ENCODE measurements around the gene IFI27L2. TPM values are rescaled to one million over a fixed set of nuclear protein-coding genes. Genes with fewer than 3 reads are reported as not detected.

The IFI27L2 gene
- total RNA-seq, 1 experiment from 2014 or later: 4.7 TPM

DNA sequence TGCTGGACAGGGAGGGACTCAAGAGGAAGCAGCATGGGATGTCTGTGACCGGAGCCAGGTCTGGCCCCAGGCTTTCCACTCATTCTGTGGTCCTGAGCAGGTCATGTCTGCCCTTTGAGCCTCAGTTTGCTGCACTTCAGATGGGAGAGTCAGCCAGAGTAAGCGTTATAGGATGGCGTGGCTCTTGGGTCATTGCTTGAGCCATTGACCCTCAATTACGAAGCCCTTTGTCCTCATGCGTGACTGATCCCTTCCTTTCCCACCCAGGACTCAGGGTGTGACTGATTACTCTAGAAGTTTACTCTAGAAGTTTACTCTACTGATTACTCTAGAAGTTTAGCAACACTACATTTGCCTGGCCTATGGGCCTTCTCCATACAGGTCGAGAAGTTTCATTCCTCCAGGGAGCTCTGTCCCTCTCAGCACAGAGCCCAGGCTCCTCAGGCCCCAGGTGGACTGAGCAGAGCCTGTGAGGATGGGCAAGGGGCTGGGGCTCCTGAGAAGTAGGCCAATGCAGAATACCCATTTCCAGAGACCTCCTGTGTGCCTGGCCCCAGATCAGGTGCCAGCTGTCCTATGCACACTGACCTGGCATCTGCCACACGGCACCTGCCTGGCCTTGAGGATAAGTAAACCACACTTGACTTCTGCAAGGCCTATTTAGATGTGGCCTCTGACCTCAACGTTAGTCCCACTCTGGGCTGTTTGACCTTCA, 26.5 kb downstream of the IFI27L2 start:
- CTCF ChIA-PET: no interaction called here
- BruUV-seq (replicated peaks): no TSS peak

DNA sequence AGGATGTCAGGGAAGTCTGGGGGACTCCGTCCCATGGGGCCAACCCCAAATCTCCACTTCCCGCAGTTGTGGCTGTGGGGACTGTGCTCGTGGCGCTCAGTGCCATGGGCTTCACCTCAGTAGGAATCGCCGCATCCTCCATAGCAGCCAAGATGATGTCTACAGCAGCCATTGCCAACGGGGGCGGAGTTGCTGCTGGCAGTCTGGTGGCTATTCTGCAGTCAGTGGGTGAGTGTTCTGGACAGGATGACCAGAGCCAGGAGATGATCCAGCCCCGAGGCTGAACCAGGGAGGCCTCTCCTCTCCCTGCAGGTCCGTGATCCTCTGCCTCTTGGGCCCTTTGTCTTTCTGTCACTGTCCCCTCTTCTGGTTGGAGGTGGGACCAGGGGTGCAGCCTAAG, 27.7 kb downstream of the IFI27L2 start:
- Mint-ChIP-seq H3K9me3 (ENCODE audit: unreplicated experiment) (no peaks in the 10 kb centered on the region), H3K27ac (ENCODE audit: unreplicated experiment) (no peak overlapping the region), H3K27me3 (ENCODE audit: insufficient read depth, unreplicated experiment) (no peaks in the 10 kb centered on the region), H3K4me3 (ENCODE audit: unreplicated experiment) (no peak overlapping the region), H3K36me3 (ENCODE audit: insufficient read depth, unreplicated experiment) (peaks cover 4% of the 10 kb centered on the region), H3K4me1 (ENCODE audit: low read depth, unreplicated experiment) (no peaks in the 10 kb centered on the region)
- Histone ChIP-seq H3K9me3 (no peaks in the 10 kb centered on the region), H3K36me3 (ENCODE audit: control insufficient read depth, insufficient read depth, low read length) (no peaks in the 10 kb centered on the region), H3K4me1 (no peaks in the 10 kb centered on the region), H3K4me3 (ENCODE audit: low read depth, low read length) (no peak overlapping the region), H3K27me3 (replicated peaks; ENCODE audit: control insufficient read depth, insufficient read depth, low read length) (no peaks in the 10 kb centered on the region)
- ChIA-PET POLR2A (no interaction called here), CTCF (interaction anchor here (0.6 kb wide), 1 partner anchor 25 kb away, joined by 3 read pairs; no protein-coding TSS in a partner anchor)
- no TSS peak for BruUV-seq (replicated peaks)
- no peak for DNase-seq
- TF ChIP-seq, protein P1, sequence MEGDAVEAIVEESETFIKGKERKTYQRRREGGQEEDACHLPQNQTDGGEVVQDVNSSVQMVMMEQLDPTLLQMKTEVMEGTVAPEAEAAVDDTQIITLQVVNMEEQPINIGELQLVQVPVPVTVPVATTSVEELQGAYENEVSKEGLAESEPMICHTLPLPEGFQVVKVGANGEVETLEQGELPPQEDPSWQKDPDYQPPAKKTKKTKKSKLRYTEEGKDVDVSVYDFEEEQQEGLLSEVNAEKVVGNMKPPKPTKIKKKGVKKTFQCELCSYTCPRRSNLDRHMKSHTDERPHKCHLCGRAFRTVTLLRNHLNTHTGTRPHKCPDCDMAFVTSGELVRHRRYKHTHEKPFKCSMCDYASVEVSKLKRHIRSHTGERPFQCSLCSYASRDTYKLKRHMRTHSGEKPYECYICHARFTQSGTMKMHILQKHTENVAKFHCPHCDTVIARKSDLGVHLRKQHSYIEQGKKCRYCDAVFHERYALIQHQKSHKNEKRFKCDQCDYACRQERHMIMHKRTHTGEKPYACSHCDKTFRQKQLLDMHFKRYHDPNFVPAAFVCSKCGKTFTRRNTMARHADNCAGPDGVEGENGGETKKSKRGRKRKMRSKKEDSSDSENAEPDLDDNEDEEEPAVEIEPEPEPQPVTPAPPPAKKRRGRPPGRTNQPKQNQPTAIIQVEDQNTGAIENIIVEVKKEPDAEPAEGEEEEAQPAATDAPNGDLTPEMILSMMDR (IDR thresholded peaks at IDR 0.05; ENCODE audit: insufficient read depth in 1 of 2, low read depth in 1 of 2, low read length in 1 of 2, severe bottlenecking in 1 of 2, unreplicated experiment in 1 of 2): no peak
- intact Hi-C loops (cut with micrococcal nuclease; ENCODE audit: unreplicated experiment): no loop called here

More for the DNA sequence above, 26.5 kb downstream of the IFI27L2 start:
- no peak for DNase-seq
- H3K4me1 ChIP-seq: no peaks in the 10 kb centered on the region
- H3K4me3 ChIP-seq (ENCODE audit: low read depth, low read length): no peak overlapping the region
- no peaks in the 10 kb centered on the region for H3K27me3 ChIP-seq (replicated peaks; ENCODE audit: control insufficient read depth, insufficient read depth, low read length)
- H3K36me3 ChIP-seq (ENCODE audit: control insufficient read depth, insufficient read depth, low read length): no peaks in the 10 kb centered on the region
- intact Hi-C loops (cut with micrococcal nuclease; ENCODE audit: unreplicated experiment): no loop called here
- H3K27ac Mint-ChIP-seq (ENCODE audit: unreplicated experiment): no peak overlapping the region
- TF ChIP-seq, protein P1 (IDR thresholded peaks at IDR 0.05; ENCODE audit: insufficient read depth in 1 of 2, low read depth in 1 of 2, low read length in 1 of 2, severe bottlenecking in 1 of 2, unreplicated experiment in 1 of 2): no peak
- H3K36me3 Mint-ChIP-seq (ENCODE audit: insufficient read depth, unreplicated experiment): peaks cover 4% of the 10 kb centered on the region
- no peaks in the 10 kb centered on the region for H3K9me3 Mint-ChIP-seq (ENCODE audit: unreplicated experiment)
- POLR2A ChIA-PET: no interaction called here
- no peaks in the 10 kb centered on the region for H3K9me3 ChIP-seq
- no peaks in the 10 kb centered on the region for H3K27me3 Mint-ChIP-seq (ENCODE audit: insufficient read depth, unreplicated experiment)
- H3K4me3 Mint-ChIP-seq (ENCODE audit: unreplicated experiment): no peak overlapping the region
- no peaks in the 10 kb centered on the region for H3K4me1 Mint-ChIP-seq (ENCODE audit: low read depth, unreplicated experiment)

GRCh38 chr14:94100847-94101246, 28.6 kb downstream of the IFI27L2 start:
- BruUV-seq (replicated peaks): no TSS peak
- no peak for DNase-seq
- H3K27me3 Mint-ChIP-seq (ENCODE audit: insufficient read depth, unreplicated experiment): no peaks in the 10 kb centered on the region
- peaks cover 4% of the 10 kb centered on the region for H3K36me3 Mint-ChIP-seq (ENCODE audit: insufficient read depth, unreplicated experiment)
- ChIA-PET CTCF (no interaction called here), POLR2A (no interaction called here)
- no peaks in the 10 kb centered on the region for H3K9me3 ChIP-seq
- H3K4me3 Mint-ChIP-seq (ENCODE audit: unreplicated experiment): no peak overlapping the region
- H3K27ac Mint-ChIP-seq (ENCODE audit: unreplicated experiment): no peak overlapping the region
- H3K4me1 ChIP-seq: no peaks in the 10 kb centered on the region
- intact Hi-C loops (cut with micrococcal nuclease; ENCODE audit: unreplicated experiment): no loop called here
- H3K4me1 Mint-ChIP-seq (ENCODE audit: low read depth, unreplicated experiment): no peaks in the 10 kb centered on the region
- H3K9me3 Mint-ChIP-seq (ENCODE audit: unreplicated experiment): no peaks in the 10 kb centered on the region
- no peaks in the 10 kb centered on the region for H3K27me3 ChIP-seq (replicated peaks; ENCODE audit: control insufficient read depth, insufficient read depth, low read length)
- TF ChIP-seq, protein P1 (IDR thresholded peaks at IDR 0.05; ENCODE audit: insufficient read depth in 1 of 2, low read depth in 1 of 2, low read length in 1 of 2, severe bottlenecking in 1 of 2, unreplicated experiment in 1 of 2): no peak
- no peak overlapping the region for H3K4me3 ChIP-seq (ENCODE audit: low read depth, low read length)
- no peaks in the 10 kb centered on the region for H3K36me3 ChIP-seq (ENCODE audit: control insufficient read depth, insufficient read depth, low read length)
